GF-D8 (cell line): ENCODE measurements around the gene PEMT.
"Not testable (repeated sequence)": the region's sequence is repeated elsewhere in the genome, so short reads cannot be mapped to it uniquely, and the experiment has no call there.

Experiments
- DNase-seq: peaks from one replicate; lab custom pipeline; 2025; lab: John Stamatoyannopoulos, UW

PEMT gene

GRCh38 chr17:17591355-17592298 is at the start of gene PEMT:
PEMT (minus strand) TSS chr17:17591708; CDS start chr17:17591626, 82 bp downstream.
- peak; percentile 82 for DNase-seq

- DNase-seq, result not testable (repeated sequence)
These were observed 48.3 kb upstream of the PEMT start for GRCh38 chr17:17639661-17640270.

DNA sequence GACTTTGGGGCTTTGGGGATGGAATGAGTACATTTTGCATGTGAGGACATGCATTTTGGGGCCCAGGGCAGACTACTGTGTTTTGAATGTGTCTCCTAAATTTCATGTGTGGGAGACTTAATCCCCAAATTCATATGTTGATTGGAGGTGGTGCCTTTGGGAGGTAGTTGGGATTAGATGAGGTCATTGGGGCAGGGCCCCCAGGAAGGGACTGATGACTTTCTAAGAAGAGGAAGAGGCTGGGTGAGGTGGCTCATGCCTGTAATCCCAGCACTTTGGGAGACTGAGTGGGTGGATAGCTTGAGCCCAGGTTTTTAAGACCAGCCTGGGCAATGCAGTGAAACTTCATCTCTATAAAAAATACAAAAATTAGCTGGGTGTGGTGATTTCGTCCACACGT is 47.0 kb upstream of the PEMT start:
- no peak for DNase-seq

DNA sequence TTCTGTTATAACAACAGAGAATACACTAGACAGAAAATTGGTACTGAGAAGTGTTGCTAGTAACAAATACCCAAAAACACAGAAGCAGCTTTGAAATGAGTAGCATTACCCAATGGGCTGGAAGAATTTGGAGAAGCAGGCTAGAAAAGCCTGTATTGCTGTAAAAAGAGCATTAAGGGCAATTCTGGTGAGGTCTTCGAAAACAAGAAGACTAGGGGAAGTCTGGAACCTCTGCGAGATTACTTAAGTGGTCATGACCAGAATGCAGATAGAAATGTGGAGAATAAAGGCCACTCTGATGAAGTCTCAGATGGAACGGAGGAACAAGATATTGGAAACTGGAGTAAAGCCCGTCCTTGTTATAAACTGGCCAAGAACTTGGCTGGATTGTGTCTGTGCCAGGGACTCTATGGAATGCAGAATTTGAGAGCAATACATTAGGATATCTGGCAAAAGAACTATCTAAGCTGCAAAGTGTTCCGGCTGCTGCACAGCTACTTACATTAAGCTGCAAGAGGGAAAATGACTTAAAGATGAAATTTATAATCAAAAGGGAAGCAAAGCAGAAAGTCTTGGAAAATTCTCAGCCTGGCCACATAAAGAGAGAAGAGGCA is 44.9 kb upstream of the PEMT start:
- no peak for DNase-seq

DNA sequence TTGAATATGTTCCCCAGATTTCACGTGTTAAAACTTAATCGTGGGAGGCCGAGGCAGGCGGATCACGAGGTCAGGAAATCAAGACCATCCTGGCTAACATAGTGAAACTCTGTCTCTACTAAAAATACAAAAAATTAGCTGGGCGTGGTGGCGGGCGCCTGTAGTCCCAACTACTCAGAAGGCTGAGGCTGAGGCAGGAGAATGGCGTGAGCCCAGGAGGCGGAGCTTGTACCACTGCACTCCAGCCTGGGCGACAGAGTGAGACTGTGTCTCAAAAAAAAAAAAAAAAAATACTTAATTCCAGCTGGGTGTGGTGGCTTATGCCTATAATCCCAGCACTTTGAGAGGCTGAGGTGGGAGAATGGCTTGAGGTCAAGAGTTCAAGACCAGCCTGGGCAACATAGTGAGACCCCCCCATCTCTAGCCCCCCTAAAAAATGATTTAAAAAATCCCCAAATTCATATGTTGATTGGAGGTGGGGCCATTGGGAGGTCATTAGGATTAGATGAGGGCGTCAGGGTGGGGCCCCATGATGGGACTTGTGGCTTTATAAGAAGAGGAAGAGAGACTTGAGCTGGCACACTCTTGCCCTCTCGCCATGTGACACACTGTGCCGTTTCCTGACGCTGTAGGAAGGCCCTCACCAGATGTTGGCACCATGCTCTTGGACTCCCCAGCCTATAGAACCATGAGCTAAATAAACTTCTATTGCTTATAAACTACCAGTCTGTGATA is 44.2 kb upstream of the PEMT start:
- not testable (repeated sequence) for DNase-seq

GRCh38 chr17:17635126-17635525 is 43.6 kb upstream of the PEMT start:
- no peak for DNase-seq

GRCh38 chr17:17633310-17633709 is 41.8 kb upstream of the PEMT start:
- DNase-seq, result no peak

DNA sequence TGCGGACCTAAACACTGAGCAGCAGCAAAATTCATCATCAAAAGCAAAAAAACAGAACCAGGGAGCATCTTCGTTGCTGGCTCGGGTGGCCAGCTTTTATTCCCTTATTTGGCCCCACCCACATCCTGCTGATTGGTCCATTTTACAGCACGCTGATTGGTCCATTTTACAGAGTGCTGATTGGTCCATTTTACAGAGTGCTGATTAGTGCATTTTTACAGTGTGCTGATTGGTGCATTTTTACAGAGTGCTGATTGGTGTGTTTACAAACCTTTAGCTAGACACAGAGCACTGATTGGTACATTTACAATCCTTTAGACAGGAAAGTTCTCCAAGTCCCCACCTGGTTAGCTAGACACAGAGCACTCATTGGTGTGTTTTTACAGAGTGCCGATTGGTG is 41.2 kb upstream of the PEMT start:
- DNase-seq, result not testable (repeated sequence)

GRCh38 chr17:17628388-17629008 is 37.0 kb upstream of the PEMT start:
- DNase-seq, result no peak

- no peak for DNase-seq
These were observed 35.3 kb upstream of the PEMT start for GRCh38 chr17:17626840-17627239.

- DNase-seq, result no peak
These were observed 34.8 kb upstream of the PEMT start for GRCh38 chr17:17626151-17626805.

DNA sequence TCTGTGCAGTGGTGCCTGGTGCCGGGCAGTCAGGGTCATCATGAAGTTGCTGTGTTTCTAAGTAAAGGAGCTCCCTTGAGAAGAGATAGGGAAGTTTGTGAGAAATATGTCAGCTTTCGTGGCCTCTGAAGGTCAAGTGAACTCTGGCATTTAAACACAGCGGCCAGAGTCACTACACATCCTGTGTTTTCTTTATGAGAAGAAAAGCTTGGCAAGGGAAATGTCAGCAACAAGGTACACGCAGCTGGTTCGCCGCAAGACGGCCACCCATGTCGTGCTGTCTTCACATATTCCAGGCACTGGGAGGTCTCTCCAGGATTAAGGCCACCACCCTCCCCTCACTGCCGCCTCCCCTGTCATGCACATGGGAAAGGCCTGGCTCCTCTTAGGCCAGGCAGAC is 33.2 kb upstream of the PEMT start:
- no peak for DNase-seq

DNA sequence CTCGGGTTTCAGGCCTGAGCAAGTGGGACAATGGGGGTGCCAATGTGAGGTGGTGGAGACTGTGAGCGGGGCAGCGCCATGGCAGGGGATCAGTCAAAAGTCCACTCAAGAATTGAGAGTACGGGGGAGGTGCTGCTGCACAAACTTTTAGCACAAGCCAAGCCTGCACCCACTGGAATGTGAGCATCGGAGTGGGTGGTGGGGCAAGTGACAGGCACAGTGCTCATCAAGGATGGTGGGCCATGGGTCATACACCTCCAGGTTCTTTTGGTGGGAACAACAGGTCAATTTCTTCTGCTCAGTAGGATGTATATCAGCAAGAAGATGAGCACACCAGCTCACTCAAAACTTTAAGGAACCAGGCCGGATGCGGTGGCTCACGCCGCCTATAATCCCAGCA is 32.4 kb upstream of the PEMT start:
- no peak for DNase-seq

GRCh38 chr17:17621254-17621653 is 29.7 kb upstream of the PEMT start:
- no peak for DNase-seq

DNA sequence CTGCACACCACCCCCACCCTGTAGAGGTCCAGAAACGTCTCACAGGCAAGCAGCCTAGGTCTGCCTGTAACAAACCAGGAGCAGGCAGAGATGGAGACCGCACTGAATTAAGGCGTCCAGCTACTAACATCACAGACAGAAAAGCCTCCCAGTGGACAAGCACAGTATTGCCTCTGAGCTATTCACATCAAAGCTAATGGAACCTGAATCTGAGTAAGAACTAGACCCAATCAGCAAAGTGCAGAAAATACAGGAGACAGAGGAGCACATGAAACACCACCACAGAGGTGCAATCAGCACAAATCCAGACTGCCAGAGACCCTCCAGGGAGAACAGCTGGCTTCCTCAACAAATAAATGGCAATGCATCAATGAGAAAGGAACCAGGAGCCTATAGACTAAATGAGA is 22.2 kb upstream of the PEMT start:
- DNase-seq, result no peak

DNA sequence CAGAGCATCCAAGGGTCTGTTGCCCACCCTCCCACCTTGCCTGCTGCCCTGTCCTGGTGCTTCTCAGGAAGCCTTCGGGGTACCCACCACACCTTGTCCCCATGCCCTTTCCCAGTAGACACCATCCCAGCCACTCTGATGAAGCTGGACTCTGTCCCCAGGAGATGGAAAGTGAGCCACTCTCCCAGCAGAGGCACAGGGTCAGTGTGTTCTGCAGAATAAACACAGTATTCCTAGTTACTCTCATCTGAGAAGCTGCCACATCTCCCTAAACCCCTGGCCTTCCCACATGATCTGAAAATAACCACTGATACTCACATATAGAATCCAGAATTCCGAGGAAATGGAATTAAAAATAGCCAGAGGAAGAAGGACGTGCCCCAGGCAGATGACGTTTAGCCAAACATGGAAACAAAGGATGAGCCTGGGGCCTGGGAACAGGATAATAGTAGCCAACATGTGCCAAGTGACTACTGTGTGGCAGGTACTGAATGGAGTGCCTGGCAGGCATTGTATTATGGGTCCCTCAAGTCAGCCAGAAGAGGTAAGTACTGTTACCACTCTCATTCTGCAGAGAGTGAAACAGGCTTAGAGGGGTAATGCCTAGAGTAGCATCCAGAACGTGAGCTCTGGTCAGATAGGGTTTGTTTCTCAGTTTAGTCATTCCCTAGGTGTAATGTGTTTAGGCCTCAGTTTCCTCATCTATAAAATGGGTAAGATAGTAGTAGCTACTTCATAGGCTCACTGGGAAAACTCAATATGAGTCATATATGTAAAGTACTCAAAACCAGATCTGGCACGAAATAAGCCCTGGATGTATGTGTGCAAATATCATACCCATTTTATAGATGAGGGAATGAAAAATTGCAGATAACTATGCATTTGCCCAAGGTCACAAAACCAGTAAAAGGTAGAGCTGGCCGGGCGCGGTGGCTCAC is 20.8 kb upstream of the PEMT start:
- DNase-seq, result no peak

GRCh38 chr17:17609121-17609520 is 17.6 kb upstream of the PEMT start:
- no peak for DNase-seq

GRCh38 chr17:17606416-17607000 is 15.0 kb upstream of the PEMT start:
- no peak for DNase-seq

DNA sequence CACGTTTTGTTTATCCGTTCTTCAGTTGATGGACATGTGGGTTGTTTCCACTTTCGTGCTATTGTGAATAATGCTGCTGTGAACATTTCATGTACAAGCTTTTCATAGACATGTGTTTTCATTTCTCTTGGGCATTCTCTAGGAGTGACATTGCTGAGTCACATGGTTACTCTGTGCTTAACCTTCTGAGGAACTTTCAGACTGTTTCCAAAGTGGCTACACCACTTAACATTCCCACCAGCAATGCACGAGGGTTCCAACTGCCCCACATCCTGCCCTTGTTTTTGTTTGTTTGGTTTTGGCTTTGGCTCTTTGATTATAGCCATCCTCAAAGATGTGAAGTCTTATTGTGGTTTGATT is 14.2 kb upstream of the PEMT start:
- no peak for DNase-seq
